GM20000 (cell line): Measurements from ENCODE around the gene DAP.

Experiments
- DNase-seq: peaks from one replicate; pipeline ENCODE4 v3.0.0; 2012; ENCODE audit warnings: low spot score
- CTCF ChIP-seq: IDR thresholded peaks from 2 replicates; pipeline ENCODE4 v1.5.1; 2012; ENCODE audit warnings: mild to moderate bottlenecking, control low read depth; ENCODE audit errors: extremely low read depth, missing control alignments

Gene DAP

GRCh38 chr5:10741661-10742060, 19.4 kb downstream of the DAP start:
- TF ChIP-seq CTCF = no peak
- no peak for DNase-seq

- DNase-seq = no peak
- TF ChIP-seq CTCF = no peak
These were observed 20.6 kb downstream of the DAP start for GRCh38 chr5:10740384-10740783.

- no peak for DNase-seq
- TF ChIP-seq CTCF = no peak
These were observed 23.2 kb downstream of the DAP start for GRCh38 chr5:10737880-10738279.

GRCh38 chr5:10736808-10737207, 24.2 kb downstream of the DAP start:
- no peak for DNase-seq
- no peak for TF ChIP-seq CTCF

GRCh38 chr5:10736354-10736753, 24.7 kb downstream of the DAP start:
- DNase-seq = no peak
- TF ChIP-seq CTCF = no peak

- TF ChIP-seq CTCF = no peak
- DNase-seq = peak; percentile 38
These were observed 25.3 kb downstream of the DAP start for GRCh38 chr5:10735569-10736276.

- no peak for DNase-seq
- no peak for TF ChIP-seq CTCF
These were observed 26.1 kb downstream of the DAP start for GRCh38 chr5:10734832-10735523.
